Activated B cell treated with CpG ODN at 0.5 μM for 24 hours (primary cell): ENCODE measurements around the gene GAPVD1. TPM values are rescaled to one million over a fixed set of nuclear protein-coding genes. Genes with fewer than 3 reads are reported as not detected.

Experiments
- ATAC-seq: fragments of 200-7000 bp; cut with Tn5 transposase; one replicate; pipeline ENCODE4 v1.10.0; 2021; ENCODE audit warnings: low read depth, mild to moderate bottlenecking, moderate library complexity
- CTCF ChIA-PET: fragments of 350-600 bp; sonication (Branson Sonifier 250); formaldehyde crosslinking; loops from one replicate; lab custom pipeline; 2021; ENCODE audit warnings: antibody characterized with exemption; lab: Charles Lee
- POLR2A ChIA-PET: fragments of 350-600 bp; sonication (Branson Sonifier 250); formaldehyde crosslinking; loops from one replicate; lab custom pipeline; 2021; ENCODE audit warnings: antibody characterized with exemption; lab: Charles Lee
- DNase-seq: peaks from one replicate; pipeline ENCODE4 v3.0.0; 2022
- H3K27ac Mint-ChIP-seq: one replicate; pipeline ENCODE4 v1.8.0; 2020; ENCODE audit warnings: mixed read lengths
- H3K27me3 Mint-ChIP-seq: one replicate; pipeline ENCODE4 v1.8.0; 2021; ENCODE audit warnings: mixed read lengths
- H3K36me3 Mint-ChIP-seq: one replicate; pipeline ENCODE4 v1.8.0; 2021; ENCODE audit warnings: low read depth, mixed read lengths
- H3K4me1 Mint-ChIP-seq: one replicate; pipeline ENCODE4 v1.8.0; 2021; ENCODE audit warnings: mixed read lengths
- H3K4me3 Mint-ChIP-seq: one replicate; pipeline ENCODE4 v1.8.0; 2020; ENCODE audit warnings: mild to moderate bottlenecking, mixed read lengths
- H3K9me3 Mint-ChIP-seq: one replicate; pipeline ENCODE4 v1.8.0; 2020; ENCODE audit warnings: mixed read lengths
- CTCF ChIP-seq: fragments of 200-600 bp; IDR thresholded peaks from one replicate; pipeline ENCODE4 v1.8.0; 2022; ENCODE audit warnings: antibody characterized with exemption, mild to moderate bottlenecking
- intact Hi-C: fragments of 100-400 bp; cut with micrococcal nuclease; formaldehyde crosslinking; loops from one replicate; pipeline ENCODE4 v1.15.1; 2024
- total RNA-seq: library from RNA; stranded (reverse); gene quantifications from 2 replicates; pipeline ENCODE4 v1.2.3, GENCODE V29; 2022

GAPVD1 gene
- total RNA-seq, 1 donor from 2014 or later = 53.9 TPM

- ChIA-PET CTCF (no interaction called here), POLR2A (interaction anchor here (0.7 kb wide), 1 partner anchor 174 kb away, joined by 6 read pairs; the partner anchor contains the start of gene RABEPK)
- intact Hi-C loops = loop anchor here (1.0 to 10.0 kb wide), 7 partner anchors 118 to 757 kb away; partner anchors contain the start of genes SCAI and WDR38
- Mint-ChIP-seq H3K27me3 (peaks cover 4% of the 10 kb centered on the region), H3K4me1 (peaks cover 4% of the 10 kb centered on the region), H3K9me3 (no peaks in the 10 kb centered on the region), H3K27ac (no peak overlapping the region), H3K36me3 (no peaks in the 10 kb centered on the region), H3K4me3 (peak overlapping the region; percentile 32)
- TF ChIP-seq CTCF = no peak
- DNase-seq (peak; percentile 43), ATAC-seq (peak; percentile 95)
Observed at GRCh38 chr9:125374443-125375309, 113.0 kb downstream of the GAPVD1 start.

GRCh38 chr9:125375820-125376219 is 114.2 kb downstream of the GAPVD1 start:
- intact Hi-C loops = loop anchor here (10.0 kb wide), 2 partner anchors 231 to 481 kb away; partner anchors contain the start of gene SCAI
- H3K4me1 Mint-ChIP-seq = peaks cover 4% of the 10 kb centered on the region
- no peaks in the 10 kb centered on the region for H3K9me3 Mint-ChIP-seq
- H3K4me3 Mint-ChIP-seq = no peak overlapping the region
- no peak overlapping the region for H3K27ac Mint-ChIP-seq
- ATAC-seq (no peak), DNase-seq (no peak)
- no peak for TF ChIP-seq CTCF
- H3K27me3 Mint-ChIP-seq = peaks cover 4% of the 10 kb centered on the region
- no peaks in the 10 kb centered on the region for H3K36me3 Mint-ChIP-seq
- ChIA-PET POLR2A (interaction anchor here (0.7 kb wide), 1 partner anchor 175 kb away, joined by 6 read pairs; the partner anchor contains the start of gene RABEPK), CTCF (no interaction called here)

- DNase-seq (no peak), ATAC-seq (no peak)
- ChIA-PET CTCF (interaction anchor here (1.5 kb wide), 1 partner anchor 760 kb away, joined by 3 read pairs; no protein-coding TSS in a partner anchor), POLR2A (no interaction called here)
- H3K9me3 Mint-ChIP-seq = no peaks in the 10 kb centered on the region
- H3K27me3 Mint-ChIP-seq = peaks cover 4% of the 10 kb centered on the region
- H3K27ac Mint-ChIP-seq = no peak overlapping the region
- no peaks in the 10 kb centered on the region for H3K36me3 Mint-ChIP-seq
- H3K4me1 Mint-ChIP-seq = peaks cover 4% of the 10 kb centered on the region
- intact Hi-C loops = loop anchor here (10.0 kb wide), 2 partner anchors 232 to 482 kb away; partner anchors contain the start of gene SCAI
- TF ChIP-seq CTCF = no peak
- no peak overlapping the region for H3K4me3 Mint-ChIP-seq
Observed at GRCh38 chr9:125376261-125377226, 114.9 kb downstream of the GAPVD1 start.

GRCh38 chr9:125377584-125378250 is 116.1 kb downstream of the GAPVD1 start:
- CTCF ChIA-PET = interaction anchor here (1.0 to 1.5 kb wide), 3 partner anchors 8 to 761 kb away, joined by 3 read pairs; no protein-coding TSS in a partner anchor
- DNase-seq = no peak
- POLR2A ChIA-PET = no interaction called here
- H3K4me1 Mint-ChIP-seq = peaks cover 4% of the 10 kb centered on the region
- ATAC-seq = no peak
- intact Hi-C loops = loop anchor here (10.0 kb wide), 2 partner anchors 233 to 483 kb away; partner anchors contain the start of gene SCAI
- no peak overlapping the region for H3K4me3 Mint-ChIP-seq
- no peaks in the 10 kb centered on the region for H3K9me3 Mint-ChIP-seq
- H3K27me3 Mint-ChIP-seq = peaks cover 4% of the 10 kb centered on the region
- no peaks in the 10 kb centered on the region for H3K36me3 Mint-ChIP-seq
- no peak for TF ChIP-seq CTCF
- H3K27ac Mint-ChIP-seq = no peak overlapping the region
